Muscle layer of colon (tissue), 2 donors: ENCODE results near the gene KRT23.

Experiments
- H3K27ac ChIP-seq: one replicate; pipeline ENCODE4 v1.7.0; 2013; ENCODE audit warnings: low read depth, mild to moderate bottlenecking, low read length, moderate library complexity
- H3K27me3 ChIP-seq, 2 donors: one replicate each; pipeline ENCODE4 v1.7.0; 2013; ENCODE audit warnings: low read length in 2 of 2, mild to moderate bottlenecking in 2 of 2; ENCODE audit not compliant: insufficient read depth in 2 of 2, control insufficient read depth in 1 of 2
- H3K36me3 ChIP-seq: one replicate; pipeline ENCODE4 v1.7.0; 2013; ENCODE audit warnings: mild to moderate bottlenecking, low read length; ENCODE audit not compliant: insufficient read depth
- H3K4me1 ChIP-seq: one replicate; pipeline ENCODE4 v1.7.0; 2013; ENCODE audit warnings: mild to moderate bottlenecking, low read length; ENCODE audit not compliant: insufficient read depth
- H3K4me3 ChIP-seq, 2 donors: one replicate each; pipeline ENCODE4 v1.7.0; 2013; ENCODE audit warnings: low read length in 2 of 2, low read depth in 1 of 2, mild to moderate bottlenecking in 1 of 2, moderate library complexity in 1 of 2
- H3K9ac ChIP-seq: one replicate; pipeline ENCODE4 v1.7.0; 2013; ENCODE audit warnings: low read length
- H3K9me3 ChIP-seq: one replicate; pipeline ENCODE4 v1.7.0; 2013; ENCODE audit warnings: mild to moderate bottlenecking, low read length
- donor health status: abdominal sarcoma.
- donor health status: Adenocarcinoma of cecum.

KRT23 gene

GRCh38 chr17:40883626-40884334 lies 53.7 kb downstream of the KRT23 start:
- H3K9ac ChIP-seq: no peak overlapping the region
- no peaks in the 10 kb centered on the region for H3K9me3 ChIP-seq

GRCh38 chr17:40883031-40883430 lies 54.4 kb downstream of the KRT23 start:
- no peak overlapping the region for H3K27ac ChIP-seq
- no peaks in the 10 kb centered on the region for H3K4me1 ChIP-seq
- H3K9me3 ChIP-seq: no peaks in the 10 kb centered on the region
- no peaks in the 10 kb centered on the region for H3K36me3 ChIP-seq
- H3K4me3 ChIP-seq: no peak overlapping the region
- no peak overlapping the region for H3K9ac ChIP-seq
- no peaks in the 10 kb centered on the region for H3K27me3 ChIP-seq

More at GRCh38 chr17:40883626-40884334, 53.7 kb downstream of the KRT23 start:
- Histone ChIP-seq H3K36me3 (no peaks in the 10 kb centered on the region), H3K4me1 (no peaks in the 10 kb centered on the region), H3K4me3 (no peak overlapping the region), H3K27me3 (no peaks in the 10 kb centered on the region), H3K27ac (no peak overlapping the region)

- no peaks in the 10 kb centered on the region for H3K27me3 ChIP-seq
- no peaks in the 10 kb centered on the region for H3K4me1 ChIP-seq
- H3K4me3 ChIP-seq: no peak overlapping the region
- H3K9me3 ChIP-seq: no peaks in the 10 kb centered on the region
- H3K36me3 ChIP-seq: no peaks in the 10 kb centered on the region
- H3K9ac ChIP-seq: no peak overlapping the region
- no peak overlapping the region for H3K27ac ChIP-seq
Observed at GRCh38 chr17:40879026-40879425, 58.4 kb downstream of the KRT23 start.

GRCh38 chr17:40878044-40878443 lies 59.4 kb downstream of the KRT23 start:
- H3K9ac ChIP-seq: no peak overlapping the region
- no peak overlapping the region for H3K4me3 ChIP-seq
- H3K9me3 ChIP-seq: no peaks in the 10 kb centered on the region
- no peaks in the 10 kb centered on the region for H3K27me3 ChIP-seq
- no peak overlapping the region for H3K27ac ChIP-seq
- no peaks in the 10 kb centered on the region for H3K4me1 ChIP-seq
- no peaks in the 10 kb centered on the region for H3K36me3 ChIP-seq

- H3K4me1 ChIP-seq: no peaks in the 10 kb centered on the region
- H3K4me3 ChIP-seq: no peak overlapping the region
- no peaks in the 10 kb centered on the region for H3K36me3 ChIP-seq
- no peaks in the 10 kb centered on the region for H3K9me3 ChIP-seq
- no peak overlapping the region for H3K9ac ChIP-seq
- H3K27ac ChIP-seq: no peak overlapping the region
- no peaks in the 10 kb centered on the region for H3K27me3 ChIP-seq
Observed at GRCh38 chr17:40873801-40874200, 63.6 kb downstream of the KRT23 start.

- H3K9me3 ChIP-seq: no peaks in the 10 kb centered on the region
Observed at GRCh38 chr17:40873255-40873654, 64.2 kb downstream of the KRT23 start.

More at GRCh38 chr17:40873255-40873654, 64.2 kb downstream of the KRT23 start:
- H3K9ac ChIP-seq: no peak overlapping the region
- no peaks in the 10 kb centered on the region for H3K4me1 ChIP-seq
- no peaks in the 10 kb centered on the region for H3K27me3 ChIP-seq
- H3K27ac ChIP-seq: no peak overlapping the region
- no peaks in the 10 kb centered on the region for H3K36me3 ChIP-seq
- no peak overlapping the region for H3K4me3 ChIP-seq
